ENCODE measurements around the gene EBP. TPM values are rescaled to one million over a fixed set of nuclear protein-coding genes. Genes with fewer than 3 reads are reported as not detected.

The EBP gene
- total and polyA plus RNA-seq, 2 donors (not counting 3 experiments of a cell fraction or from before 2014, with no cell fraction given), result 102 to 183 TPM

DNA sequence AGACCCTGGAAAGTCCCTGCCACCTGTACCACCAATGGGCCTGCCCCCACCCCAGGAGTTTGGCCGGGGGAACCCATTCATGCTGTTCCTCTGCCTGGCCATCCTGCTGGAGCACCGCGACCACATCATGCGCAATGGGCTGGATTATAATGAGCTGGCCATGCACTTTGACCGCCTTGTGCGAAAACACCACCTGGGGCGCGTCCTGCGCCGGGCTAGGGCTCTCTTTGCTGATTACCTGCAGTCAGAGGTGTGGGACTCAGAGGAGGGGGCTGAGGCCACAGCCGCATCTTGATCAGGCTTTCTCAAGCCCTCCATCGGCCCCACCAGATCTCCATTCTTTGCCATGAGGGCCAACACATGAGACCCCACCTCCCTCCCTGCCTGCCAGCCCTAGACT, 39.1 kb downstream of the EBP start:
- Histone ChIP-seq H3K4me3 (replicated peaks in 1 of 3; ENCODE audit: insufficient read depth in 1 of 3, low read depth in 1 of 3, low read length in 3 of 3) (no peak overlapping the region), H3K9ac (replicated peaks; ENCODE audit: extremely low read depth, insufficient read depth, low read length) (no peak overlapping the region), H3K27ac (ENCODE audit: insufficient read depth, low read depth, low read length) (no peak overlapping the region), H3K4me1 (ENCODE audit: control insufficient read depth, extremely low read depth, insufficient read depth, low read length) (peaks cover 2% of the 10 kb centered on the region), H3K4me2 (ENCODE audit: insufficient read depth, low read length) (no peak overlapping the region), H3K79me2 (ENCODE audit: control insufficient read depth, insufficient read depth, low read length) (no peaks in the 10 kb centered on the region), H4K20me1 (replicated peaks; ENCODE audit: control insufficient read depth, extremely low read depth, insufficient read depth, low read length) (no peaks in the 10 kb centered on the region), H3K9me1 (replicated peaks; ENCODE audit: control insufficient read depth, extremely low read depth, insufficient read depth, low read length) (no peaks in the 10 kb centered on the region), H3K9me3 (replicated peaks; ENCODE audit: control insufficient read depth, insufficient read depth, low read length) (no peaks in the 10 kb centered on the region), H3K36me3 (ENCODE audit: control insufficient read depth in 2 of 2, extremely low read depth in 1 of 2, insufficient read depth in 2 of 2, low read length in 2 of 2) (peaks cover 0 to 7% of the 10 kb centered on the region in 2 experiments), H2AFZ (ENCODE audit: low read depth, low read length) (no peak overlapping the region), H3K27me3 (ENCODE audit: control insufficient read depth in 2 of 2, insufficient read depth in 2 of 2, low read length in 2 of 2) (no peaks in the 10 kb centered on the region)
- FAIRE-seq (no peak), DNase-seq (ENCODE audit: low read depth, low spot score) (no peak)
- TF ChIP-seq, protein P1, sequence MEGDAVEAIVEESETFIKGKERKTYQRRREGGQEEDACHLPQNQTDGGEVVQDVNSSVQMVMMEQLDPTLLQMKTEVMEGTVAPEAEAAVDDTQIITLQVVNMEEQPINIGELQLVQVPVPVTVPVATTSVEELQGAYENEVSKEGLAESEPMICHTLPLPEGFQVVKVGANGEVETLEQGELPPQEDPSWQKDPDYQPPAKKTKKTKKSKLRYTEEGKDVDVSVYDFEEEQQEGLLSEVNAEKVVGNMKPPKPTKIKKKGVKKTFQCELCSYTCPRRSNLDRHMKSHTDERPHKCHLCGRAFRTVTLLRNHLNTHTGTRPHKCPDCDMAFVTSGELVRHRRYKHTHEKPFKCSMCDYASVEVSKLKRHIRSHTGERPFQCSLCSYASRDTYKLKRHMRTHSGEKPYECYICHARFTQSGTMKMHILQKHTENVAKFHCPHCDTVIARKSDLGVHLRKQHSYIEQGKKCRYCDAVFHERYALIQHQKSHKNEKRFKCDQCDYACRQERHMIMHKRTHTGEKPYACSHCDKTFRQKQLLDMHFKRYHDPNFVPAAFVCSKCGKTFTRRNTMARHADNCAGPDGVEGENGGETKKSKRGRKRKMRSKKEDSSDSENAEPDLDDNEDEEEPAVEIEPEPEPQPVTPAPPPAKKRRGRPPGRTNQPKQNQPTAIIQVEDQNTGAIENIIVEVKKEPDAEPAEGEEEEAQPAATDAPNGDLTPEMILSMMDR (IDR thresholded peaks at IDR 0.05; ENCODE audit: extremely low read depth in 1 of 2, insufficient read depth in 1 of 2, low read depth in 1 of 2, low read length in 2 of 2), result no peak
- TF ChIP-seq POLR2AphosphoS5 (IDR thresholded peaks at IDR 0.05; ENCODE audit: insufficient read depth, low read depth, low read length), result no peak
- no peak for TF ChIP-seq POLR2A (IDR thresholded peaks at IDR 0.05; ENCODE audit: low read depth, low read length)
- TF ChIP-seq FOS (IDR thresholded peaks at IDR 0.05; ENCODE audit: borderline replicate concordance, insufficient read depth, low read length), result no peak
- no peak for TF ChIP-seq MAX (IDR thresholded peaks at IDR 0.05; ENCODE audit: insufficient read depth, insufficient read length)
- no peak for TF ChIP-seq JUN (IDR thresholded peaks at IDR 0.05; ENCODE audit: borderline replicate concordance, insufficient read depth, insufficient read length, low read depth)
- TF ChIP-seq MYC (IDR thresholded peaks at IDR 0.05; ENCODE audit: low read depth, low read length), result no peak
- no peak for TF ChIP-seq GATA2 (IDR thresholded peaks at IDR 0.05; ENCODE audit: insufficient read depth, insufficient read length, low read depth, low read length)
- no peak for TF ChIP-seq EZH2 (IDR thresholded peaks at IDR 0.05; ENCODE audit: borderline replicate concordance, low read depth, low read length, severe bottlenecking)
- BruUV-seq (replicated peaks), result TSS peak; percentile 18
- CTCF ChIA-PET, result no interaction called here
- intact Hi-C loops (cut with micrococcal nuclease) (no loop called here), dilution Hi-C loops (cut with MboI; ENCODE audit: extremely low pct_ligation_motif_present, low sequenced_read_pairs) (no loop called here)
- POLR2A ChIA-PET, result no interaction called here
